Ovary (tissue), 3 donors: Measurements from ENCODE around the gene SELP.

ENCODE experiments used
- CTCF ChIP-seq, 3 donors: fragments of 450-650 bp in 2 of 3; fragments of 200-600 bp in 1 of 3; IDR thresholded peaks; one replicate each; pipeline versions ENCODE4 v1.5.1 to v1.8.0; 2016 to 2022; ENCODE audit warnings: antibody characterized with exemption in 3 of 3, mild to moderate bottlenecking in 1 of 3
- POLR2A ChIP-seq: fragments of 450-650 bp; IDR thresholded peaks from one replicate; pipeline ENCODE4 v1.6.1; 2017; ENCODE audit warnings: antibody characterized with exemption, mild to moderate bottlenecking, moderate library complexity
- donor health status: DM: no; HTN: no; CAD: no.

DNA sequence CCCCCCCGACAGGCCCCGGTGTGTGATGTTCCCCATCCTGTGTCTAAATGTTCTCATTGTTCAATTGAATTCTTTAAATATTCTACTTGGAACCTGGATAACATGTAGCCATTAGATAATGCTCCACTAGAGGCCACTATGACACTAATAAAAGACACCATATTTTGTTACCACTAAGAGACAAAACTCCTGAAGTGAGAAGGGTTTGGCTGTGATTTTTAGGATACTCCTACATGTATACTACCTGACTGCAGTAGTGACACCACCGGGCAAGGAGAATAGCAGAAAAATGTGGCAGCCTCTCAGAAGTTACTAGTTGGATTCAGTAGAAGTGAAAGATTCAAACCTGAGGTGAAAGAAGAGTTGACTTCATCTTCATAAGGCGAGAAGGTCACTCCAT is 79.6 kb downstream of the SELP start:
- TF ChIP-seq CTCF (IDR thresholded peaks at IDR 0.05) (no peak), POLR2A (no peak)
